H1 (cell line): Measurements from ENCODE around the gene SLC24A3. TPM values are rescaled to one million over a fixed set of nuclear protein-coding genes. Genes with fewer than 3 reads are reported as not detected.

Source experiments
- CTCF ChIA-PET: fragments of 300-600 bp; sonication (Branson Sonifier 250); formaldehyde crosslinking; loops from one replicate; lab custom pipeline; 2021; ENCODE audit not compliant: partially characterized antibody; lab: Charles Lee
- POLR2A ChIA-PET: fragments of 300-600 bp; sonication (Branson Sonifier 250); formaldehyde crosslinking; loops from one replicate; lab custom pipeline; 2021; ENCODE audit warnings: inconsistent platforms; ENCODE audit not compliant: partially characterized antibody; lab: Charles Lee
- DNase-seq, 2 experiments: peaks; one replicate each; pipeline versions ENCODE4 v3.0.0 to v3.0.0-alpha.2; 2010 to 2022; ENCODE audit warnings: low spot score in 2 of 2, low read depth in 1 of 2, mixed read lengths in 1 of 2
- FAIRE-seq: peaks from 2 replicates; lab custom pipeline; 2011; peaks lifted over from hg19 to GRCh38; lab: Jason Lieb, UNC
- H2AFZ ChIP-seq: 2 replicates; pipeline ENCODE4 v1.8.1; 2012; ENCODE audit warnings: low read length, inconsistent platforms
- H2AK5ac ChIP-seq: 2 replicates; pipeline ENCODE4 v1.6.1; 2013; ENCODE audit warnings: low read depth, low read length
- H2BK120ac ChIP-seq: replicated peaks from 2 replicates; pipeline ENCODE3; 2013; ENCODE audit warnings: low read depth, low read length, inconsistent platforms
- H2BK12ac ChIP-seq: 2 replicates; pipeline ENCODE4 v1.6.1; 2013; ENCODE audit warnings: low read depth, low read length
- H2BK15ac ChIP-seq: 2 replicates; pipeline ENCODE4 v1.6.1; 2013; ENCODE audit warnings: low read length
- H2BK20ac ChIP-seq: 2 replicates; pipeline ENCODE4 v1.6.1; 2013; ENCODE audit warnings: low read length
- H2BK5ac ChIP-seq: 2 replicates; pipeline ENCODE4 v1.6.1; 2013; ENCODE audit warnings: low read depth, low read length
- H3K14ac ChIP-seq: 2 replicates; pipeline ENCODE4 v1.6.1; 2013; ENCODE audit warnings: inconsistent platforms; ENCODE audit not compliant: insufficient read length
- H3K18ac ChIP-seq: 2 replicates; pipeline ENCODE4 v1.6.1; 2013; ENCODE audit warnings: low read length; ENCODE audit errors: extremely low read depth
- H3K23ac ChIP-seq: 2 replicates; pipeline ENCODE4 v1.6.1; 2013; ENCODE audit warnings: inconsistent platforms; ENCODE audit not compliant: insufficient read length
- H3K23me2 ChIP-seq: 2 replicates; pipeline ENCODE4 v1.6.1; 2013; ENCODE audit warnings: low read depth, low read length
- H3K27ac ChIP-seq: 2 replicates; pipeline ENCODE4 v1.6.1; 2011; ENCODE audit warnings: low read depth, low read length, inconsistent platforms
- H3K27me3 ChIP-seq, 4 experiments: replicated peaks in 1 of 4; 1 replicate in 1 of 4; 2 replicates in 3 of 4; pipeline versions ENCODE4 v1.6.1 to v1.8.1; 2011 to 2013; ENCODE audit warnings: low read length in 3 of 4, mild to moderate bottlenecking in 3 of 4, inconsistent platforms in 2 of 4, mixed read lengths in 2 of 4, moderate library complexity in 1 of 4; ENCODE audit not compliant: control insufficient read depth in 3 of 4, insufficient read depth in 3 of 4; ENCODE audit errors: extremely low read depth in 1 of 4
- H3K36me3 ChIP-seq, 4 experiments: 2 replicates each; pipeline versions ENCODE4 v1.6.1 to v1.8.1; 2011 to 2013; ENCODE audit warnings: mild to moderate bottlenecking in 4 of 4, low read length in 3 of 4, moderate library complexity in 2 of 4, control low read depth in 1 of 4, inconsistent platforms in 1 of 4; ENCODE audit not compliant: insufficient read depth in 4 of 4, control insufficient read depth in 2 of 4
- H3K4ac ChIP-seq: replicated peaks from 2 replicates; pipeline ENCODE3; 2013; ENCODE audit warnings: low read length, low read depth, mixed read lengths, inconsistent platforms; ENCODE audit not compliant: insufficient read length
- H3K4me1 ChIP-seq, 4 experiments: replicated peaks in 1 of 4; 1 replicate in 1 of 4; 2 replicates in 3 of 4; pipeline versions ENCODE4 v1.6.1 to v1.8.1; 2011 to 2013; ENCODE audit warnings: low read length in 3 of 4, inconsistent platforms in 2 of 4, mixed read lengths in 1 of 4; ENCODE audit not compliant: insufficient read depth in 4 of 4, control insufficient read depth in 3 of 4
- H3K4me2 ChIP-seq, 2 experiments: 2 replicates each; pipeline versions ENCODE4 v1.6.1 to v1.8.1; 2011 to 2013; ENCODE audit warnings: low read depth in 2 of 2, low read length in 2 of 2, control low read depth in 1 of 2, inconsistent platforms in 1 of 2, mild to moderate bottlenecking in 1 of 2; ENCODE audit not compliant: insufficient read depth in 1 of 2
- H3K4me3 ChIP-seq, 4 experiments: fragments of 200-600, 300-600 bp in 1 of 4; sonication (generic), shearing (Covaris generic), sonication (Bioruptor Twin) in 1 of 4; 2 replicates each; pipeline versions ENCODE4 v1.5.1 to v1.8.1; 2011 to 2016; ENCODE audit warnings: low read length in 4 of 4, low read depth in 3 of 4, control low read depth in 2 of 4, inconsistent platforms in 2 of 4, mild to moderate bottlenecking in 2 of 4, mixed read lengths in 1 of 4, moderate library complexity in 1 of 4; ENCODE audit not compliant: insufficient read depth in 2 of 4; ENCODE audit errors: extremely low read depth in 1 of 4
- H3K56ac ChIP-seq: replicated peaks from 2 replicates; pipeline ENCODE3; 2013; ENCODE audit warnings: low read depth, mild to moderate bottlenecking, mixed read lengths, low read length, inconsistent platforms; ENCODE audit not compliant: insufficient read length
- H3K79me1 ChIP-seq: 2 replicates; pipeline ENCODE4 v1.6.1; 2013; ENCODE audit warnings: low read depth, low read length, control low read depth
- H3K79me2 ChIP-seq, 2 experiments: 2 replicates each; pipeline versions ENCODE4 v1.6.1 to v1.8.1; 2012 to 2013; ENCODE audit warnings: low read length in 2 of 2, mild to moderate bottlenecking in 2 of 2, inconsistent platforms in 1 of 2; ENCODE audit not compliant: insufficient read depth in 2 of 2, control insufficient read depth in 1 of 2
- H3K9ac ChIP-seq, 4 experiments: replicated peaks in 1 of 4; 1 replicate in 1 of 4; 2 replicates in 3 of 4; pipeline versions ENCODE4 v1.6.1 to v1.8.1; 2011 to 2013; ENCODE audit warnings: low read depth in 3 of 4, low read length in 3 of 4, control low read depth in 2 of 4, mild to moderate bottlenecking in 2 of 4, moderate library complexity in 2 of 4, inconsistent platforms in 1 of 4; ENCODE audit errors: extremely low read depth in 1 of 4
- H3K9me3 ChIP-seq, 2 experiments: 2 replicates each; pipeline versions ENCODE4 v1.6.1 to v1.8.1; 2012 to 2013; ENCODE audit warnings: mild to moderate bottlenecking in 2 of 2, moderate library complexity in 2 of 2, control low read depth in 1 of 2, inconsistent platforms in 1 of 2, low read depth in 1 of 2, low read length in 1 of 2, mixed read lengths in 1 of 2; ENCODE audit not compliant: insufficient read depth in 2 of 2
- H4K20me1 ChIP-seq, 2 experiments: replicated peaks in 1 of 2; 2 replicates each; pipeline versions ENCODE3 to v1.8.1; 2011 to 2013; ENCODE audit warnings: inconsistent platforms in 2 of 2, low read length in 2 of 2, mild to moderate bottlenecking in 1 of 2; ENCODE audit not compliant: insufficient read depth in 2 of 2, control insufficient read depth in 1 of 2
- H4K5ac ChIP-seq: 2 replicates; pipeline ENCODE4 v1.6.1; 2013; ENCODE audit warnings: low read length, low read depth, mixed read lengths, inconsistent platforms; ENCODE audit not compliant: insufficient read length
- H4K8ac ChIP-seq: 2 replicates; pipeline ENCODE4 v1.8.0; 2013; ENCODE audit warnings: mild to moderate bottlenecking, moderate library complexity, low read length, inconsistent platforms; ENCODE audit not compliant: insufficient read depth; ENCODE audit errors: extremely low read depth
- H4K91ac ChIP-seq: replicated peaks from 2 replicates; pipeline ENCODE3; 2013; ENCODE audit warnings: low read length, mixed read lengths, inconsistent platforms; ENCODE audit not compliant: insufficient read length
- BACH1 ChIP-seq: IDR thresholded peaks from 2 replicates; pipeline ENCODE4 v1.6.1; 2012; ENCODE audit warnings: low read length, improper control_type of control experiment
- CBX5 ChIP-seq: fragments of 300-800, 300-1000 bp; sonication (generic); IDR thresholded peaks from 2 replicates; pipeline ENCODE4 v1.7.1; 2016; ENCODE audit warnings: antibody characterized with exemption, low read length, low read depth
- CREB1 ChIP-seq: IDR thresholded peaks from 2 replicates; pipeline ENCODE4 v1.6.1; 2012; ENCODE audit warnings: inconsistent platforms
- EGR1 ChIP-seq: IDR thresholded peaks from 2 replicates; pipeline ENCODE4 v1.6.1; 2011; ENCODE audit warnings: low read depth, low read length, borderline replicate concordance
- EP300 ChIP-seq, 2 experiments: IDR thresholded peaks; 1 replicate in 1 of 2; 2 replicates in 1 of 2; pipeline ENCODE4 v1.6.1; 2011 to 2012; ENCODE audit warnings: low read depth in 2 of 2, low read length in 2 of 2, mild to moderate bottlenecking in 2 of 2, borderline replicate concordance in 1 of 2, inconsistent platforms in 1 of 2, moderate library complexity in 1 of 2
- FOSL1 ChIP-seq: IDR thresholded peaks from 2 replicates; pipeline ENCODE4 v1.6.1; 2011; ENCODE audit warnings: mild to moderate bottlenecking, low read depth, low read length, moderate library complexity; ENCODE audit not compliant: insufficient read depth
- NANOG ChIP-seq: IDR thresholded peaks from 2 replicates; pipeline ENCODE4 v1.6.1; 2011; ENCODE audit warnings: low read length, low read depth, mild to moderate bottlenecking, inconsistent platforms; ENCODE audit not compliant: insufficient read depth, poor library complexity, severe bottlenecking
- PHF8 ChIP-seq: fragments of 200-600 bp; sonication (generic); conservative IDR thresholded peaks from 2 replicates; pipeline ENCODE4 v1.7.1; 2012; ENCODE audit warnings: low read depth, mild to moderate bottlenecking, inconsistent platforms, low read length, moderate library complexity
- RAD21 ChIP-seq, 2 experiments: IDR thresholded peaks in 1 of 2; conservative IDR thresholded peaks in 1 of 2; 2 replicates each; pipeline ENCODE4 v1.6.1; 2011; ENCODE audit warnings: low read depth in 2 of 2, low read length in 2 of 2, improper control_type of control experiment in 1 of 2, inconsistent platforms in 1 of 2, mild to moderate bottlenecking in 1 of 2, moderate library complexity in 1 of 2
- SAP30 ChIP-seq: fragments of 300-600 bp; sonication (generic); IDR thresholded peaks from 2 replicates; pipeline ENCODE4 v1.7.1; 2012; ENCODE audit warnings: low read length, moderate library complexity, mild to moderate bottlenecking, inconsistent platforms; ENCODE audit not compliant: insufficient read depth, insufficient replicate concordance
- SP2 ChIP-seq: IDR thresholded peaks from 2 replicates; pipeline ENCODE4 v1.6.1; 2012; ENCODE audit warnings: mild to moderate bottlenecking, low read length, inconsistent platforms
- ZNF274 ChIP-seq: IDR thresholded peaks from 2 replicates; pipeline ENCODE4 v1.7.0; 2012; ENCODE audit warnings: low read length, borderline replicate concordance; ENCODE audit errors: extremely low read depth
- WGBS, 2 experiments: shearing (Covaris generic) in 1 of 2; methylation state at CpG; one replicate each; pipeline versions ENCODE4 v1.1.6 to v1.1.7; 2013 to 2015; ENCODE audit warnings: low lambda C conversion rate in 2 of 2, mixed read lengths in 2 of 2, inconsistent platforms in 1 of 2, low coverage in 1 of 2, missing lambda C conversion rate in 1 of 2; ENCODE audit not compliant: insufficient replicate concordance in 2 of 2, insufficient coverage in 1 of 2, insufficient read length in 1 of 2; ENCODE audit errors: extremely low coverage in 1 of 2, missing lambda C conversion rate in 1 of 2; 5-methylcytosine and 5-hydroxymethylcytosine counted together
- polyA plus RNA-seq, 7 experiments: library from polyadenylated mRNA; depleted of rRNA in 3 of 7; stranded (reverse) in 5 of 7; unstranded in 2 of 7; fragments of >200 nt in 5 of 7; fragments of 200-250 nt in 2 of 7; gene quantifications; 1 replicate in 5 of 7; 2 replicates in 1 of 7; 4 replicates in 1 of 7; pipeline versions ENCODE4 v1.2.1 to v1.2.3, GENCODE V29; 2011 to 2013; ENCODE audit warnings: missing spikeins in 2 of 7, mixed read lengths in 2 of 7
- total RNA-seq: library from RNA; stranded (reverse); fragmentation: NEBNext Ultra II Directional; extraction: Animal tissue kit (Norgen Biotek cat#: 25700); gene quantifications from 2 replicates; pipeline ENCODE4 v1.2.1, GENCODE V29; 2021
- TF ChIP-seq, protein P1 (sequence below): IDR thresholded peaks from 2 replicates; pipeline ENCODE4 v1.6.1; 2011; ENCODE audit warnings: low read depth, mild to moderate bottlenecking, low read length; ENCODE audit not compliant: insufficient read depth

Gene SLC24A3
- total and polyA plus RNA-seq, 2 of the 8 experiments (the other 6 are each of a cell fraction or from before 2014, with no cell fraction given) = 4.5 to 6.3 TPM

DNA sequence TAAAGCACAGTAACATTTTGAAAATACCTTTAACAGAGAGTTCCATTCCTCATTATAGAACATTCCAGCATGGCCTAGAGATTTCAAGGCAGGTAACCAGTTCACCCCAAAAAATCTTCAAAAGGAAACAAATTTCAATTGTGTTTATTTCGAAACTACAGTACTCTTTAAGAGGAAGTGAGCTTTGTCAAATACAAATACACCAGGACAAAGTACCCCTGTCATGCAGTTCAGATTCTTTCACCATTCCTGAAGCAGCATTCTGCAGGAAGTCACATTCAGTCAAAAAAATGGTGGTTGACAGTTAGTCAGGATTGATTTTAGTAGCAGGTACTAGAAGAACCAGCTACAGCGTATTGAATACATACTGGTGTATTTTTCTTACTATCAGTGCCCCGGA is 456.0 kb downstream of the SLC24A3 start:
- POLR2A ChIA-PET = no interaction called here
- no peaks in the 10 kb centered on the region for H3K4me1 ChIP-seq
- DNase-seq = no peak
- TF ChIP-seq CREB1 (no peak), CBX5 (no peak), SP2 (no peak), PHF8 (no peak), ZNF274 (no peak), BACH1 (no peak), EGR1 (no peak), FOSL1 (no peak), EP300 (IDR thresholded peaks at IDR 0.05; ENCODE audit: borderline replicate concordance in 1 of 2, low read depth in 2 of 2, low read length in 2 of 2) (no peak), NANOG (no peak), SAP30 (no peak), RAD21 (IDR thresholded peaks at IDR 0.05 in 1 of 2, conservative IDR thresholded peaks at IDR 0.05 in 1 of 2; ENCODE audit: low read depth in 2 of 2, low read length in 2 of 2) (no peak)
- TF ChIP-seq, protein P1, sequence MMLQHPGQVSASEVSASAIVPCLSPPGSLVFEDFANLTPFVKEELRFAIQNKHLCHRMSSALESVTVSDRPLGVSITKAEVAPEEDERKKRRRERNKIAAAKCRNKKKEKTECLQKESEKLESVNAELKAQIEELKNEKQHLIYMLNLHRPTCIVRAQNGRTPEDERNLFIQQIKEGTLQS = no peak

More for the DNA sequence above, 456.0 kb downstream of the SLC24A3 start:
- no peak overlapping the region for H2BK15ac ChIP-seq
- H3K36me3 ChIP-seq = no peaks in the 10 kb centered on the region
- no peak overlapping the region for H3K14ac ChIP-seq
- H3K79me2 ChIP-seq = no peaks in the 10 kb centered on the region
- H3K23me2 ChIP-seq = no peaks in the 10 kb centered on the region; the same call in 1 of the 2 replicates
- no peak overlapping the region for H3K56ac ChIP-seq
- CTCF ChIA-PET = no interaction called here
- H4K20me1 ChIP-seq = no peaks in the 10 kb centered on the region
- no peak overlapping the region for H3K23ac ChIP-seq
- no peak overlapping the region for H3K18ac ChIP-seq
- H2BK120ac ChIP-seq = no peak overlapping the region
- WGBS, 2 experiments = 83% methylated on average over 3 of the region's 3 CpGs; no CpG with 5 or more reads in 1 of the 2 experiments
- H4K5ac ChIP-seq = no peak overlapping the region
- no peak overlapping the region for H4K8ac ChIP-seq
- no peak overlapping the region for H2BK12ac ChIP-seq
- H3K9me3 ChIP-seq = no peaks in the 10 kb centered on the region
- no peak overlapping the region for H3K4me3 ChIP-seq
- no peak overlapping the region for H2BK5ac ChIP-seq
- H3K9ac ChIP-seq = no peak overlapping the region
- no peak overlapping the region for H2AK5ac ChIP-seq
- H2BK20ac ChIP-seq = no peak overlapping the region
- no peak overlapping the region for H3K27ac ChIP-seq
- H3K27me3 ChIP-seq = 0 out of 7 replicates have a peak, but pooled peaks cover 0 to 3% (median 0%) of the 10 kb centered on the region in 4 experiments
- H2AFZ ChIP-seq = no peak overlapping the region
- no peaks in the 10 kb centered on the region for H3K79me1 ChIP-seq
- H4K91ac ChIP-seq = no peak overlapping the region
- H3K4ac ChIP-seq = no peak overlapping the region
- no peak for FAIRE-seq
- no peak overlapping the region for H3K4me2 ChIP-seq
